Activated CD4-positive, alpha-beta T cell treated with anti-CD3 and anti-CD28 coated beads, Interleukin-2, Interleukin-4, amounts not matched to agents 100 ng/mL and 50 ng/mL, durations not matched to agents 16 hours and 8 hours (primary cell): ENCODE results near the gene URAD.
A peak's percentile ranks its signal among the peaks of the same experiment; 100 is the strongest.
"Not testable (repeated sequence)": the region's sequence is repeated elsewhere in the genome, so short reads cannot be mapped to it uniquely, and the experiment has no call there.

ENCODE experiments used
- DNase-seq: peaks from one replicate; pipeline ENCODE4 v3.0.0-alpha.2; 2020; ENCODE audit warnings: low spot score

The URAD gene

GRCh38 chr13:27970382-27971235, 17.9 kb downstream of the URAD start:
- no peak for DNase-seq

- no peak for DNase-seq
These were observed 18.6 kb downstream of the URAD start for GRCh38 chr13:27969866-27970229.

DNA sequence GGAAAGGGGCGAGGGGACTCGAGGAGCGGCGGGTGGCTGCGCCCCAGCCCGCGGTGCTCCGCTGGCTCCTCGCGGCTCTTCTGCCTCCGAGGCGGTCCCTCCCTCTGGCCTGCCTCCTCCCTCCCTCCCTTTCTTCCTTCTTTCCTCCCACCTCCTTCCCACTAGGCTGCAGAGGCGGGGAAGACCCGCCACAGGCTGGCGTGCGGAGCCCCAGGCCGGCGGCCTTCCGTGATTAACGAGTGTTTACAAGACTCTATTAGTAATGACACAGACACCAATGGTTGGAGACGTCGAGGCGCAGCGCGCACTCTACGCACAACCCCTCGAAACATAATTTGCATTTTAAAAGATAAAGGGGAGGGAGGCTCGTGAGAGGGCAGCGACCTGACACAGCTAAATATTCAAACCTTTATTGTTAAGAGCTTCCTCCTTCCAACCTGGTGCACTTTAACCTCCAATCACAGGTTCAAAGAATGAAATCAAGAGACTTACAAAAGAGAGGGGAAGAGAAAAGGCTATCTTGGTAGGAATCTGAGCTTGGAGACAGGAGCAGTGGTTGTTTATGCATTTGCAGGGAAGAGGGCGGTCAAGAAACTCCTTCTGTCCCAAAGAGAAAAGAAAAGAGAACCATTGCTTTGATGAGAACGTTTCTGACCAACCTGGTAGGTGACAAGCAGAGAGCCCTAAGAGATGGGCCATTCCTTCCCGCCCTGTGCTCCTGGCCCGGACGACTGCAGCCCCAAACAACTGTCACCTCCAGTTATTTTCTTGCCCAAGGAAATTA, 19.2 kb downstream of the URAD start, which contains the start of gene CDX2:
CDX2 (minus strand) TSS at position 234 of the 784 bp plus-strand sequence. CDS start 309 bp downstream, outside the sequence.
- DNase-seq = no peak

DNA sequence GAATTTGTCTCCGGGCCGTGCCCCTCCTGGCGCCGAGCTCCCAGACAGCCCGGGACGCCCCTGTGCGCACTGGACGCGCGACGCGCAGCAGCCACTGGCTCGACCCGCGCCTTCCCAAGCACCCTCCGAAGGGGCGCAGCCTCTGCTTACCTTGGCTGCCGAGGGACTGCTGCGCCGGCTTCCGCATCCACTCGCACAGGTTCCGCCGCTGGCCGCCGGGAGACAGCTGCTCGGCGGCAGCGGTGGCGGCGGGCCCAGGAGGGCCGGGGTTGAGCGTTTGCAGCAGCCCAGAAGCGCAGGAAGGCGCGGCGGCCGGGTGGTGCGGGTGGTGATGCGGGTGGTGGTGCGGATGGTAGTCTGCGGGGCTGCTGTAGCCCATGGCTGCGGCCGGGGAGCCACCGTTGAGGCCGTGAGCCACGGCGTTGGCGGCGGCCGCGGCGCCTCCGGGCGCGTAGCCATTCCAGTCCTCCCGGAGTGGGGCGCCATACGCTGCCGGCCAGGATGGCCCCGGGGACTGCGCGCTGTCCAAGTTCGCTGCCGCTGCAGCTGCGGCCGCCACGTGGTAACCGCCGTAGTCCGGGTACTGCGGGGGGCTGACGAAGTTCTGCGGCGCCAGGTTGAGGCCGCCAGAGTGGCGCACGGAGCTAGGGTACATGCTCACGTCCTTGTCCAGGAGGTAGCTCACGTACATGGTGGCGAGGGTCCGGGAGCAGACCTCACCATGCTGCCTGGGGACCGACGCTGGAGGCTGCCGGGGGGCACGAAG, 20.0 kb downstream of the URAD start:
- DNase-seq = no peak

DNA sequence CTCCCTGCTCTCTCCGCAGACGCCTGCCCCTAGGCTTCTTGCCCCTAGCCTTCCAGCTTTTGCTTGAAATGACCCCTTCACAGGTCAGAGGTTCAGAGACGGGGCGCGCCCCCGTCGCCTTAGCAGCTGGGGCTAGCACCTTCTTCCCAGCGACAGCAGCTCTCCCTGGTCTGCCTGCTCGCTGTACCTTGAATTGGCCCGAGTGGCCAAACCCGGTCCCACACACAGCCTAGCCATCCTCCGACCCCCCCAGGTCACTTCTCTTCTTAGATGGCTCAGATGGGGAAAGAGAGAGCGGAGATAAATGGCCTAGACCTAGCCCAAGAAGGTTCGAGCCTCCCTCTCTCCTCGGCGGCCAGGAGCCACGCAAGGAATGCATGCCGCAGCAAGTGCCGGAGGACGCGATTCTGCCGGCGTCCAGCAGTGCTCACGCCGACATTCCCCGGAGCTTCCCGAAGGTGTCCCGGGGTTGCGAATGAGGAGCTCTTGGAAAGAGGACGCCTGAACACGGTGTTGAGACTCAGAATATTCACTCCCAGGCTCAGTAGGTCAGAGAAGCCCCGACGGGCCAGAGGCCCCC, 20.7 kb downstream of the URAD start:
- no peak for DNase-seq

- no peak for DNase-seq
These were observed 21.2 kb downstream of the URAD start for GRCh38 chr13:27967203-27967735.

- DNase-seq = no peak
These were observed 21.8 kb downstream of the URAD start for GRCh38 chr13:27966641-27967202.

GRCh38 chr13:27965740-27966640, 22.5 kb downstream of the URAD start:
- DNase-seq = no peak

DNA sequence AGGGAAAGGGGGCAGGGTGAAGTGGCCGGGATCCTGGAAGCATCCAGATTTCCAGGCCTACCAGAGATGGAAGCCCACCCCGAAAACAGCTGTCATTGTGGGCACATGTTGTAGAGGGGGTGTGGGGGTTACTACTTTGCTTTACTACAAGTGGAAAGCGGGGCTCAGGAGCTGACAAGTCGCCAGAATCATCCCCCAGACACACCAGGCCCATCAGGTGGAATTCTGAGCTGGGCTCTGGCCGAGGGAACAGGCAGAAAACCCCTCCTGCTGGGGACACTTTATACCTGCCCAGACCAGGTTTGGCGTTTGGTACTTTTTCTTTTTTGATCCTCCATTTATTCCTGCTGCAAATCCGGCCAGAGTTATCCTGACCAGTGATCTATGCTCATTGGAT, 23.2 kb downstream of the URAD start:
- no peak for DNase-seq

DNA sequence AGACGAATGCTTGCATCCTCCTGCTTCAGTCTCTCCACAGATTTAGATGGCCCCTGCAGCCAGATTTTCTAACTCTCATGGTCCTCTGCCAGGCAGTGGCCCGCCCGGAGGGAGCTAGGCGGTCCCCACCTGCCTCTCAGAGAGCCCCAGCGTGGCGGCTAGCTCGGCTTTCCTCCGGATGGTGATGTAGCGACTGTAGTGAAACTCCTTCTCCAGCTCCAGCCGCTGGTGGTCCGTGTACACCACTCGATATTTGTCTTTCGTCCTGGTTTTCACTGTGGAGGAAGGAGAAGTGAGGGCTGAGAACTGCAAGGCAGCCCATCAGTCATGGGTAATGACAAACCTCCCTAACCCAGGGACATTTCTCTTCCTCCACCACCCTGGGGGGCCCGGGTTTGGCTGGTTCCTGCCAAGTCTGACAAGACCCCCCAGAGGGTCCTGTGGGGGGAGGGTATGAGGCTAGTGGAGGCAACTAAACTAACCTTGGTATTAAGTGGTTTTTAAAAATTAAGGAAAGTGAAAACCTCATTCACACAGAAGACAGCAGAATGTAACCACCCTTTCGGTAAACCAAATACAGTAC, 23.7 kb downstream of the URAD start:
- DNase-seq = no peak

GRCh38 chr13:27964206-27964605, 24.3 kb downstream of the URAD start:
- DNase-seq = not testable (repeated sequence)

DNA sequence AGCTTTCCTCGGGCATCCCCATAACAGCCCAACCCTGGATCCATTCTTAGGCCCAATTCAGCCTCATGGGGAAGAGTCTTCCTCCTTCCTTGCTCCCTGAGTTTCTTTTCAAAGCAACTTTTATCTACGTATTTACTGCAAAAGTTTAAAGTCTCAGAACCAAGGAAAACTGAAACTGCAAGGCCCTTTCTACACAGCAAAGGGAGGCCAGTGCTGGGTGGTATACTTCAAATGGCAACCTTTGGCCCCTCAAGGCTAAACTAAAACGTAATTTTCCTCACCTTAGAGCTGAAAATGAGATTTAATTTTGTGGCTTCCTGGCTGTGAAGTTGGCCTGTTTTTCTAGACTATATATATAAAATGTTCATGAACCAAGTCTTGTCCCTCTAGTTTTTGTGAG, 25.0 kb downstream of the URAD start:
- no peak for DNase-seq

- DNase-seq = no peak
These were observed 25.5 kb downstream of the URAD start for GRCh38 chr13:27962982-27963381.

DNA sequence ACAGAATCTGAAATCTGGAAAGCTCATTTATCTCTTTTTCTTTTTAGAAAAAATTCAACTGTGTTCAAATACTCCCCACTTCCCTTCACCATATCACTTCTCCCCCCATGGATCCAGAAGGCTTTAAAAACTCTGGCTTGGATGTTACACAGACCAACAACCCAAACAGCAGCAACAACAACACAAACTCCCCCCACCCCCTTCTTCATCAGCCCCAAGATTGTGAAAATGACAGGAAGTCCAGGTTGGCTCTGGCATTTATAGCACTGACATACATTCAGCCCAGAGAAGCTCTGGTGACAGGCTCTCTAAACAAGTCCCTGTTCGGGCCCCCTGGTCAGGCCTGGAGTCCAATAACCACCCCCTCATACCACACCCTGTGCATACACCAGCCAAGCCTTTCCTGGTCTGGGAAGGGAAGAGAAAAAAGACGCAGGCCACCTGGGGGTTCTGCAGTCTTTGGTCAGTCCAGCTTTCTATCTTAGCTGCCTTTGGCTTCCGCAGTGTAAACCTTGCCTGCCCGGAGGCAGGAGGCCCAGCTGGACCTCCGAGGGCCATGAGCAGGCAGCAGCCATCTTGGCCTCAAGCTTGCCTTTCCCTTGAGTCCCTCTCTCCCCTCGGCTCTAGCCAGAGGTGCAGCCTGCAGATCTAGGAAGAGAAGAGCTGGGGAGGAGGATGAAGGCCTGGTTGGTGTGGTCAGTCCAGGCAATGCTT, 26.2 kb downstream of the URAD start:
- DNase-seq = no peak

GRCh38 chr13:27961227-27962085, 27.0 kb downstream of the URAD start:
- no peak for DNase-seq

- DNase-seq = peak; percentile 27
These were observed 27.9 kb downstream of the URAD start for GRCh38 chr13:27960362-27961226.

- no peak for DNase-seq
These were observed 28.5 kb downstream of the URAD start for GRCh38 chr13:27959976-27960361.
